Sigmoid colon (tissue), 4 donors: ENCODE data around the gene SLC26A8.

Source experiments
- CTCF ChIP-seq, 4 experiments: fragments of 450-650 bp in 3 of 4; fragments of 200-600 bp in 1 of 4; IDR thresholded peaks; one replicate each; pipeline ENCODE4 v1.5.1; 2016 to 2019; ENCODE audit warnings: antibody characterized with exemption in 4 of 4, mild to moderate bottlenecking in 3 of 4, moderate library complexity in 2 of 4
- EP300 ChIP-seq, 4 donors: sonication (generic); formaldehyde crosslinking; IDR thresholded peaks; one replicate each; pipeline ENCODE4 v1.6.1; 2017; ENCODE audit warnings: antibody characterized with exemption in 4 of 4

DNA sequence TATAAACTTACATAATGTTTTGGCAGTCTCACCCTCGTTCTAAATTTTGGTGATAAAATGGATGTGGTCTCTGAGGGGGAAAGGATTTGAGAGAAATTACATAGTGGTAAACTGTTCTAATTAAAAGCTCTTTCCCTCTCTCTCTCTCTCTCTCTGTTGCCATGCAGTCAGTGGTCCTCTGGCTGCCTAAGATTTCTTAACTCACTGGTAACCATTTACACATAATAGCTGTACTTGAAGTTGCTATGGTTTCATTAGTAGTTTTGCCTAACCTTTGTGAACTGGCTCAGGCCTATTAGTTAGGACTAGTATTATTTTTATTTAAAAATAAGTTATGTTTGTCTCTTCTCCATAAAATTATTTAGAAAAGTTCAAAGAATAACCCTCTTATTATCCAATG lies 45.1 kb upstream of the SLC26A8 start:
- TF ChIP-seq CTCF (IDR thresholded peaks at IDR 0.05) = no peak
- TF ChIP-seq EP300 (IDR thresholded peaks at IDR 0.05) = no peak
